ENCODE measurements around the gene DUSP28. TPM values are rescaled to one million over a fixed set of nuclear protein-coding genes. Genes with fewer than 3 reads are reported as not detected.
A peak's percentile ranks its signal among the peaks of the same experiment; 100 is the strongest.

Gene DUSP28
- total RNA-seq, 1 experiment from 2014 or later, result 10.9 TPM

DNA sequence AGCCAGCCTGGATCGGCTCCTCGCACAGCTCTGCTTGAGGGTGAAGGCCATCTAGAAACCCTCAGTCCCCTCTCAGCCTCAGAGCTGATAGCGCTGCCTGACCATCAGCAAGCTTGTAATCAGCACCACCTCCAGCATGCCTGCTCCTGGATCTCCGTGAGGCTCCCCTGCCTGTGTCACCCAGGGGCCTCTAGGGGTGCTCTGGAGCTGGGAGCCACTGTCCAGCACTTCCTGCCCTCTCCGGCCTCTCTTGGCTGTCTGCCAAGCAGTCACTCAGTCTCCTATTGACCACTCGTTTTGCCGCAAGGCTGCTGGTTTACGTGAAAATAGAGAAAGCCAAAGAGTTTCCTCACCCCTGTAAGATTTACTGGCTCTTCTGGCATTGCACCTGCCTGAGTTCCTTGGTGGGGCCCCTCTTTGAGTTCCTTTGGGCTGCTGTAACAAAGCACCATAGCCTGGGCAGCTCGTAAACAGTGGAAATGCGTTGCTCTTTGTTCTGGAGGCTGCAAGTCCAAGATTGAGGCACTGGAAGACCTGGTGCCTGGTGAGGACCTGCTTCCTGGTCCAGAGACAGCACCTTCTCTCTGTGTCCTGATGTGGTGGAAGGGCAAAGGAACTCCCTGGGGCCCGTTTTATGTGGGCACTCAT lies 44.3 kb downstream of the DUSP28 start:
- Histone ChIP-seq H3K9me3 (ENCODE audit: insufficient read depth, low read depth) (no peaks in the 10 kb centered on the region), H3F3A (ENCODE audit: insufficient read depth, low read depth) (no peaks in the 10 kb centered on the region), H3K79me2 (ENCODE audit: low read depth) (no peaks in the 10 kb centered on the region), H3K27ac (no peak overlapping the region), H4K20me1 (ENCODE audit: insufficient read depth) (no peaks in the 10 kb centered on the region), H3K4me1 (replicated peaks; ENCODE audit: insufficient read depth) (no peaks in the 10 kb centered on the region), H3K4me3 (no peak overlapping the region), H3K27me3 (ENCODE audit: insufficient read depth, low read depth) (no peaks in the 10 kb centered on the region), H3K4me2 (peak overlapping the region; percentile 29; the same call in 1 of the 2 replicates), H2AFZ (no peak overlapping the region), H3K9me2 (ENCODE audit: insufficient read depth) (no peaks in the 10 kb centered on the region), H3K36me3 (ENCODE audit: low read depth) (no peaks in the 10 kb centered on the region)
- intact Hi-C loops (cut with micrococcal nuclease; ENCODE audit: unreplicated experiment), result no loop called here
- POLR2A ChIA-PET (ENCODE audit: unreplicated experiment), result interaction anchor here (0.6 to 0.7 kb wide), 2 partner anchors 98 to 169 kb away, joined by 4 to 6 read pairs; no protein-coding TSS in a partner anchor
- peak; percentile 78 to 88 for DNase-seq
- CTCF ChIA-PET, result interaction anchor here (0.7 to 1.1 kb wide), 4 partner anchors 17 to 39 kb away, joined by 3 to 7 read pairs (median 5); partner anchors contain the start of gene CAPN10
- TF ChIP-seq EZH2 (IDR thresholded peaks at IDR 0.05; ENCODE audit: low read depth), result no peak
- TF ChIP-seq, protein P1, sequence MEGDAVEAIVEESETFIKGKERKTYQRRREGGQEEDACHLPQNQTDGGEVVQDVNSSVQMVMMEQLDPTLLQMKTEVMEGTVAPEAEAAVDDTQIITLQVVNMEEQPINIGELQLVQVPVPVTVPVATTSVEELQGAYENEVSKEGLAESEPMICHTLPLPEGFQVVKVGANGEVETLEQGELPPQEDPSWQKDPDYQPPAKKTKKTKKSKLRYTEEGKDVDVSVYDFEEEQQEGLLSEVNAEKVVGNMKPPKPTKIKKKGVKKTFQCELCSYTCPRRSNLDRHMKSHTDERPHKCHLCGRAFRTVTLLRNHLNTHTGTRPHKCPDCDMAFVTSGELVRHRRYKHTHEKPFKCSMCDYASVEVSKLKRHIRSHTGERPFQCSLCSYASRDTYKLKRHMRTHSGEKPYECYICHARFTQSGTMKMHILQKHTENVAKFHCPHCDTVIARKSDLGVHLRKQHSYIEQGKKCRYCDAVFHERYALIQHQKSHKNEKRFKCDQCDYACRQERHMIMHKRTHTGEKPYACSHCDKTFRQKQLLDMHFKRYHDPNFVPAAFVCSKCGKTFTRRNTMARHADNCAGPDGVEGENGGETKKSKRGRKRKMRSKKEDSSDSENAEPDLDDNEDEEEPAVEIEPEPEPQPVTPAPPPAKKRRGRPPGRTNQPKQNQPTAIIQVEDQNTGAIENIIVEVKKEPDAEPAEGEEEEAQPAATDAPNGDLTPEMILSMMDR (conservative IDR thresholded peaks at IDR 0.05), result peak; percentile 79
- no TSS peak for BruUV-seq (replicated peaks)

DNA sequence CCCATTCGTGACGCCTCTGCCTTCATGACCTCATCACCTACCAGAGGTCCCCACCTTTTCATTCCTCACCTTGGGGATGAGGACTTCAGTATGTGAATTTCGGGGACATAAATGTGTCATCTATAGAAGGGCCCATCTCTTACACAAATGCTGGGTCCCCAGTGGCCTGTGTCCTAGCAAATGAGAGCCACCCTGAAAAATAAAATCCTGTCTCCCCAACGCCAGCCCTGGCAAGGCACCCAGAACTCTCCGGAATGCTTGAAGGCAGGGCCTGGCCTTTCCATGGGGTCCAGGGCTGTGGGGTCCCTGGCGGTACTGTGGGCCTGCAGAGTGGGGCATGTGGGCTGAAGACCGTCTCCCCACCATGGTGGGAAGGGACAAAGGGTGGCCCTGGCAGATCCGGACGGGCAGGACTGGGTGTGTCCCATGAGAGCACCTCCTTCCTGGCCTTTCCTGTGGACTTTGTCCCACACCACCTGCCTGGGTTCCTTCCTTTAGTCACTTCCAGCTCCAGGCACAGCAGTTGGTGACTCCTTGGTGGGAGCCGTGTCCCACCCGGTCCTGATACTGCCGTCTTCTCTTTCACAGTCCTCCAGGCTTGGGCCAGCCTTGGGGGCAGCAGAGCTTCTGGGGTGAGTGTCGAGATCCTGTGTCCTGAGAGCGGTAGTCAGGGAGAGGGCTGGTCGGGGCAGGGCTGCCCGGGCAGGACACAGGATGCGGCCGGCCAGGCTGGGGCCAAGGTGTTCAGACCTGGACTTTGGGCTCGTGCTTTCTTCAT lies 45.0 kb downstream of the DUSP28 start:
- intact Hi-C loops (cut with micrococcal nuclease; ENCODE audit: unreplicated experiment), result no loop called here
- no peak overlapping the region for H3K27ac ChIP-seq
- no peaks in the 10 kb centered on the region for H4K20me1 ChIP-seq (ENCODE audit: insufficient read depth)
- no peaks in the 10 kb centered on the region for H3F3A ChIP-seq (ENCODE audit: insufficient read depth, low read depth)
- no TSS peak for BruUV-seq (replicated peaks)
- ChIA-PET POLR2A (ENCODE audit: unreplicated experiment) (no interaction called here), CTCF (interaction anchor here (1.1 kb wide), 2 partner anchors 19 to 39 kb away, joined by 5 read pairs; partner anchors contain the start of gene CAPN10)
- TF ChIP-seq, protein P1 (conservative IDR thresholded peaks at IDR 0.05), result no peak
- TF ChIP-seq EZH2 (IDR thresholded peaks at IDR 0.05; ENCODE audit: low read depth), result no peak
- no peak overlapping the region for H2AFZ ChIP-seq
- DNase-seq, result no peak
- no peaks in the 10 kb centered on the region for H3K27me3 ChIP-seq (ENCODE audit: insufficient read depth, low read depth)
- H3K9me3 ChIP-seq (ENCODE audit: insufficient read depth, low read depth), result no peaks in the 10 kb centered on the region
- no peaks in the 10 kb centered on the region for H3K36me3 ChIP-seq (ENCODE audit: low read depth)
- no peak overlapping the region for H3K4me3 ChIP-seq
- no peaks in the 10 kb centered on the region for H3K79me2 ChIP-seq (ENCODE audit: low read depth)
- peak overlapping the region; percentile 29; the same call in 1 of the 2 replicates for H3K4me2 ChIP-seq
- no peaks in the 10 kb centered on the region for H3K4me1 ChIP-seq (replicated peaks; ENCODE audit: insufficient read depth)
- no peaks in the 10 kb centered on the region for H3K9me2 ChIP-seq (ENCODE audit: insufficient read depth)

GRCh38 chr2:240605867-240606743 lies 45.9 kb downstream of the DUSP28 start:
- POLR2A ChIA-PET (ENCODE audit: unreplicated experiment), result no interaction called here
- BruUV-seq (replicated peaks), result no TSS peak

More at GRCh38 chr2:240605867-240606743, 45.9 kb downstream of the DUSP28 start:
- Histone ChIP-seq H3K36me3 (ENCODE audit: low read depth) (no peaks in the 10 kb centered on the region), H3K4me2 (no peak overlapping the region), H4K20me1 (ENCODE audit: insufficient read depth) (no peaks in the 10 kb centered on the region), H3K4me1 (replicated peaks; ENCODE audit: insufficient read depth) (no peaks in the 10 kb centered on the region), H3K27me3 (ENCODE audit: insufficient read depth, low read depth) (no peaks in the 10 kb centered on the region), H3F3A (ENCODE audit: insufficient read depth, low read depth) (no peaks in the 10 kb centered on the region), H3K9me3 (ENCODE audit: insufficient read depth, low read depth) (no peaks in the 10 kb centered on the region), H3K79me2 (ENCODE audit: low read depth) (no peaks in the 10 kb centered on the region), H3K27ac (no peak overlapping the region), H3K4me3 (no peak overlapping the region), H3K9me2 (ENCODE audit: insufficient read depth) (no peaks in the 10 kb centered on the region), H2AFZ (no peak overlapping the region)
- DNase-seq, result no peak
- CTCF ChIA-PET, result no interaction called here
- intact Hi-C loops (cut with micrococcal nuclease; ENCODE audit: unreplicated experiment), result no loop called here
- no peak for TF ChIP-seq EZH2 (IDR thresholded peaks at IDR 0.05; ENCODE audit: low read depth)
- TF ChIP-seq, protein P1 (conservative IDR thresholded peaks at IDR 0.05), result no peak
